ENCODE results near the gene TNFRSF8.

DNA sequence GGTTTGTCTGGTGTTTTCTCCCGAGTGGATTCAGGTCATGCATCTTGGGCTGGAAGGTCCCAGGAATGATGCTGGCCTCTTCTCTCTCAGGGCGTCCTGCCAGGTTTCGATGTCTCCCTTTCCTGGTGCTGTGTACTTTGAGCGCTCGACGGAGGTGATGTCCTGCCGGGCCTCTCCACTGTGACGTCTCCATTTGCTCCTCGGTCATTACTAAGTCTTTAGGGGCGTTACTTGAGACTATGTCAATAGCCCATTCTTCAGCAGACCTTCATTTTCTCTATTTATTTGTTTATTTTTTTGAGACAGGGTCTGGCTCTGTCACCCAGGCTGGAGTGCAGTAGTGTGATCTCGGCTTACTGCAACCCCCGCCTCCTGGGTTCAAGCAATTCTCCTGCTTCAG lies 66.5 kb downstream of the TNFRSF8 start:
- TF ChIP-seq, protein P1, sequence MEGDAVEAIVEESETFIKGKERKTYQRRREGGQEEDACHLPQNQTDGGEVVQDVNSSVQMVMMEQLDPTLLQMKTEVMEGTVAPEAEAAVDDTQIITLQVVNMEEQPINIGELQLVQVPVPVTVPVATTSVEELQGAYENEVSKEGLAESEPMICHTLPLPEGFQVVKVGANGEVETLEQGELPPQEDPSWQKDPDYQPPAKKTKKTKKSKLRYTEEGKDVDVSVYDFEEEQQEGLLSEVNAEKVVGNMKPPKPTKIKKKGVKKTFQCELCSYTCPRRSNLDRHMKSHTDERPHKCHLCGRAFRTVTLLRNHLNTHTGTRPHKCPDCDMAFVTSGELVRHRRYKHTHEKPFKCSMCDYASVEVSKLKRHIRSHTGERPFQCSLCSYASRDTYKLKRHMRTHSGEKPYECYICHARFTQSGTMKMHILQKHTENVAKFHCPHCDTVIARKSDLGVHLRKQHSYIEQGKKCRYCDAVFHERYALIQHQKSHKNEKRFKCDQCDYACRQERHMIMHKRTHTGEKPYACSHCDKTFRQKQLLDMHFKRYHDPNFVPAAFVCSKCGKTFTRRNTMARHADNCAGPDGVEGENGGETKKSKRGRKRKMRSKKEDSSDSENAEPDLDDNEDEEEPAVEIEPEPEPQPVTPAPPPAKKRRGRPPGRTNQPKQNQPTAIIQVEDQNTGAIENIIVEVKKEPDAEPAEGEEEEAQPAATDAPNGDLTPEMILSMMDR (IDR thresholded peaks at IDR 0.05 in 4 of 5, conservative IDR thresholded peaks at IDR 0.05 in 1 of 5): no peak
- TF ChIP-seq POLR2A (IDR thresholded peaks at IDR 0.05): no peak
